ENCODE data around the gene EXOC3.

EXOC3 gene

DNA sequence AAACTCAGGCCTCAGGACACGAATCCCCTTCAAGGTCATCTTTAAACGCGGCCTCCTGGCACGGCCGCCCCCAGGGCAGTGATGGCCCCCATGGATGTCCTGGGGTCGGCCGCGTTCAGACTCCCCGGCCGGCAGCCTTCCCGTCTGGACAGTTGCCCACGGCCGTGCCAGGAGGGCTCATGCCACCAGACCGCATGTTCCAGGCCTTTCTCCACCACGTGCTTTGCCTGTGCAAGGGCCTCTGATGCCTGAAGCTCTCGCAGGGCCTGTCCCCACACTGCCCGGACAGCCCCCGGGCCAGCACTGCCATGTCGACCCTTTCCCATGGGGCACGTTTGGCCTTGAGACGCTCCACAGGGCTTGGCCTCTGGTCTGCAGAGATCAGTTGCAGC is 46.7 kb downstream of the EXOC3 start:
- DNase-seq = no peak

DNA sequence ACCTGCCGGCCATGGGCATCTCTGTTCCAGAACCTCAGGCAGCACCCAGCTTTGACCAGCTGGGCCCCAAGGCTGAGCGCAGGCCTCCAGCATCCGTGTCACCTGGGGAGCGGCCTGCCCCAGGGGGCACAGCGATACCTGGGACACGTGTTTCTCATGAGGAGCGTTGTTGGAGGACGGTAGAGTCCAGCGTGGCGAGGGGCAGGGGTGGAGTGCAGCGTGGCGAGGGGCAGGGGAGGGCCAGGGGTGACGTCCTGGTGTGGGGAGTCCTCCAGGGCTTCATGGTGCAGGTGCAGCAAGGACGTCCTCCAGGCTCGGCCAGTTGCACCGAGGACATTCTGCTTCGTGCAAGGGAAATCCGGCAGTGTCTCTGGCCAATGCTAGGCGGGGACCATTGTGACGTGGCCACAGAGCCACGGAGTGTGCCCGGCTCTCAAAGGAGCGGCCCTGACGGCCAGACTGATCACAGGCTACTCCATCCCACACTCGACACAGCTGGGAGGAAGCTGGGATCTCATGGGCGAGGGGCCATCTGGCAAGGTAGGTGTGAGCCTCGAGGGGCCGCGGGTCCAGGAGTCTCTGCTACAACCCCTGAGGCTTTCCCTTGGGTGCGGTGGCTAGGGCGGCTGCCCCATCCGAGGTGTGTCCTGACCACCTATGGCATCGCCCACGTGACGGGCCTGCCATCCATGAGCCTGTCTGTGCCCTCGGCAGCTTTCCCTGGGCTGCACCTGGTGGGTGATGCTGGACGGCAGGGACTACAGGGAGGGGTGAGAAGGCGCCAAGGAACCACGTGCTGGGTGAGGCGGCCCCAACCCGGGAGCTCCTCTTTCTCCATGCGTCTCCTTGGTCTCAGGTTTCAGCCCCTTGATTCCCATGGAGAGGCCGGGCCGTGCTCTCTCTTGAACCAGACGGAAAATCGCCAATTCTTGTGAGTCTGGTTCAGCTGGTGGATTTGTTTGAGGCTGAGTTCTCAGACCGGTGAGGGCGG is 47.4 kb downstream of the EXOC3 start:
- no peak for DNase-seq

DNA sequence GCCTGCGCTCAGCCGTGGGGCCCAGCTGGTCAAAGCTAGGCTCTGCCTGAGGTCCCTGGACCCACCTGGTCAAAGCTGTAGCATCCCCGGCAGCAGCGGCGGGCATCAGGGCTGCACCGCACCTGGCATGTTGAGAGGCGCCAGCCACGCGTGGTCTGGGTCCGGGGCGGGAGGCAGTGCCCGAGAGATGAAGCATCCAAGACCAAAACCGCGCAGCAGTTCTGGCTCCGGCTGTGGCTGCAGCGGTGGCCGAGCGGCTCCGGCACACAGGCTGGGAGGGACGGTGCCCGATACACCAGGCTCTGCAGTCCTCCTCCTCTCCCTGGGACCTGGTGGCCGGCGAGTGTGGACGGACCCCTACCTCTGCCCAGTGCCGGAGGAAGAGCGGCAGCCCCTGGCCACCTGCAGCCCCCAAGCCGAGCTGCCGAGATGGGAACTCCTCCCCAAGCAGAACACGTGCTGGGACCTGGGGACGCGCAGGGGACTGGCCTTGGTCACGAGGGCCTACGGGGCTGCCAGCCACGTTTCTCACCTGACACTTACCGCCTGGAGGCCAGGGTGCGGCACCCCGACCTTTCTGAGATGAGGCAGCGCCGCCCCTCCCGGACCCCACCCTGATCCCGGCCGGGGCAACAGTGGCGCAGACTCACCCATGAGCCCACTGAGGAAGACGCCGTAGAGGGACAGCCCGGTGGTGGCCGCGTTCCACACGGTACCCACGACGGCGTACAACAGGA is 48.3 kb downstream of the EXOC3 start:
- no peak for DNase-seq

DNA sequence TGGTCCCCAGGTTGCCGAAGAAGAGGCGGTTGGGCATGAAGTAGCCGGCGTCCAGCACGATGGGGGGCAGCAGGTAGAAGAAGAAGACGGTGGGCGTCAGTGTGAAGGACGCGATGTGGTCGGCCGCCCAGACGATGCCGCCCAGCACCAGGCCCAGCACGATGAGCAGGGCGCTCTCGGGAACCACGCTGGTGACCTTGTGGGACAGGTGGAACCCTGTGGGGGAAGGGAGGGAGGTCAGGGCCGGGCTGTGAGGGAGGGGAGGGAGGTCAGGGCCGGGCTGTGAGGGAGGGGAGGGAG is 48.8 kb downstream of the EXOC3 start:
- DNase-seq = no peak

DNA sequence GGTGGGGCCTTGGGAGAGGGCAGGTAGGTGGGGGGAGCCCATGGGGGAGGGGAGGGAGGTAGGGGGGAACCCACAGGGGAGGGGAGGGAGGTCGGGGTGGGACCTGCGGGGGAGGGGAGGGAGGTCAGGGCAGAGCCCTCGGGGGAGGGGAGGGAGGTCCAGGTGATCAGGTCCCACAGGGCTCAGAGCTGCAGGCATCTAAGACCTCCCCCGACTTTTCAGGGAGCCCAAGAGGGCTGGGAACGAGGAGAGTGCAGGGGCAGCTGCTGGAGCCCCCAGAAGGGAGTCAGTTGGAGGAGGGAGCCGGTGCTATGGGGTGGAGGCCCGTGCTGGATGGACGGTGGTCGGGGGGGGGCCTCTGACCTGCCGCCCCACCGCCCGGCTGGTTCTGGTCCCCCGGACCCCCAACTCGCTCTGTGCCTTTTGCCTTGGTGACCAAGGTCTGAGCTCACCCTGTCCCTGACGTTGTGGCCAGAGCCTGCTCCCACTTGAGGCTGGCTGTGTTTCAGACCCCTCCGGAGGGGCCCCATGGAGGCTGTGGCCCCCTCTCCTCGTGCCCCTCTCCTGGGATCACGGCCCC is 49.4 kb downstream of the EXOC3 start:
- DNase-seq = no peak

DNA sequence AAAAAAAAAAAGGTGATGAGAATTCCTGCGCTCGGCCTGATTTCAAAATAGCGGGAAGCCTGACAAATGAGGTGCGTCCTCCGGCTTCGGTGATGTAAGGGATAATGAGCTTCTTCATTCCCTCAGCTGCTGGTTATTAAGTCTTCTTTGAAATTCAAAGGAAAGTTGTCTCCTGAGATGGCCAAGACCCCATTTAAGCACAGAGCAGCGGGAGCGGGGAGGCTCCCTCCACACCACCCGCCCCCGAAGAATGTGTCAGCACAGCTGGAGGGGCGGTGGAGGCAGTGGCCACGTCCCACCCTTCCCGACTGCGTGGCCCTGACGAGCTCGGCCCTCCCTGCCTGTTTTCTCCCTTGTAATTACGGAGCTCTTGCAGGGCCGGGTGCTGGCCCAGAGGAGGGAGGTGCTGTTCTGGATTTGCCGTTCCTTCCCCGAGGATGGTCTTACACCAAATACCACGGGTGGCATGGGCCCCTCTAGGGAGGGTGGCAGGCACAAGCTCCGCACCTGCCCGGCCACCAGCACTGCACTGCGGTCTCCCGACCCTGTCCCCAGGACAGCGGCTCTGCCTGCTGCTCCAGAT is 50.2 kb downstream of the EXOC3 start:
- DNase-seq = peak; percentile 68

DNA sequence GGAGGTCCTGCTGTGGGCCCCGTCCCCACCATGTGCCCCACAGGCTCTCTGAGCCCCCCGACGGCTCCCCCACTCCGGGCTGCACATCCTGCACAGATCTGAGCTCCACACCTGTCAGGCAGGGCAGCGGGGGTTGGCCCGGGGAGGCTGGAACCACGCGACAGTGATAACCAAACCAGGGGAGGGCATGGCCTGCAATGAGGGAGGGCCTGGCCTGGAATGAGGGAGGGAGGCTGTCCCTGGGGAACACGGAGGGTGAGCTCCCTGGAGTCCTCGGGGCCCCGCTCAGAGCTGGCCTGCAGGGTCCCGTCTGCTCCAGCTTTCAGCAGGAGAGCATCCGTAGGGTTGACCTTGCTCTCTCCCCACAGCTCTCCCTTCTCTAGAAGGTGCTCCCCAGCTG is 50.8 kb downstream of the EXOC3 start:
- DNase-seq = no peak

DNA sequence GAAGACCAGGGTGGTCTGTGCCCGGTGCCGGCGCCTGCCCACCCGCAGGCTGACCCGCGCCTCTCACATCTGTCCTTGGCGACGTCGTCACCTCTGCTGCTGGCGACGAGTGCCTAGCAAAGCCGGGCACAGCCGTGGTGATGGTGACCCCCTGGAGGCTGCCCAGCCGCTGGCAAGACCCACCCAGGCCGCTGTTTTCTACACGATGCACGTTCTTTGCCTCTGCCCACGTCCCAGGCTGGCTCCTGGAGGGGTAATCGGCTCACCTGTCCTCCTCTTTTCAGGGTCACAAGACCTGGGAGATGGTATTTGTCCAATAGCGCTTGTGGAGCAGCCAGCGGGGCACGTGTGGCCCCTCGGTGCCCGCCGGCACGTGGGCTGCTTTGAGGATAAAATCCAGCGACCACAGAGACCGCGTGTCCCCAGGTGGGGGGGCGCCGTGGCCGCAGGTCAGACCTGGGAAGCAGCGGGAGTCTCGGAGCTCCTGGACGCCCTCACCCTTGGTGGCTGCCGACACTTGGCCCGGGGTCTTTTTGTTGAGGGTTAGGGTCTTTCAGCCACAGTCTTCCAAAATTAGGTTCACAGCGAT is 51.8 kb downstream of the EXOC3 start:
- no peak for DNase-seq

DNA sequence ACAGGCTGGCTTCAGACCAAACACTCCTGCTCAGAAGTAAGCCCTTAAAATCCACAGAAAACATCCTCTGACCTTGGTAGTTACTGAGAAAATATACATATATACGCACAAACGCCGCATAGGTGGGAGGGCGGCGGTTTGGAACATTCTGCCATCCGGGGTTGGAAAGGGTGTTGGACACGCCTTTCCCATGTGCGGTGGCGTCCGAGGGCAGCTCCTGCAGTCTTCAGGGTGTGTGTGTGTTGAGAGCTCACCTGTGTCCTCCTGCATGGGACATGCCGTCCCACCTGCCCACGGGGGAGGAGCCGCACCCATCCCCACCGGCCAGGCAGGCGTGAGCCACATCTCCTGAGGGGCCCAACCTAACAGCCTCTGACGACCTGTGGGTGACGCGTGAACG is 53.1 kb downstream of the EXOC3 start:
- no peak for DNase-seq

DNA sequence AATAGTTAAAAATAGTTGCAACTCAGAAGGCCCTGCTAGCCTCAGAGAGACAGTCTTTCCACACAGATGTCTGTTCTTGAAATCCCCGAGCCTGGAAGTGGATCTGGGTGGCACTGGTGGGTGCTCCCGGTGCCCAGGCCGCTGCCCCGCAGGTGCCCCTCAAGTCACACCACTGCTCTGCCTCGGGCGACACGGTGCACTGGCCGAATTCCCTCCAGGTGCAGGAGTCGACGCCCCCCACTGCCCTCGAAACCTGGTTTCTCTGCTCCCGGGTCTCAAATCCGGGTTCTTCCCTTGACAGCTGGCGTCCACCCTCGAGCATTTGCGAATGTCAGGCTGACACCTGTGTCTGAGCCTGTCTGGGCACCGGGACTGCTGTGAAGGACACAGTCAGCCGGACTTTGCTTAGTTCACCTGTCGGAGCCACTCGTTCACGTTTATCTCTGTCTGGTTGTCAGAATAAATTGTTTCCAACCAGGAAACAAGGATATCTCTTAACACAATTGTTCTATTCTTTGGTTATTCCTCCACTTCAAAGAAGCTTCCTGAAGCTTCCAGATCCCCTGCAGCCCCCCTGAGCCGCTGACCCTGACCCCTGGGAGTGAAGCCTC is 54.2 kb downstream of the EXOC3 start:
- DNase-seq = no peak

DNA sequence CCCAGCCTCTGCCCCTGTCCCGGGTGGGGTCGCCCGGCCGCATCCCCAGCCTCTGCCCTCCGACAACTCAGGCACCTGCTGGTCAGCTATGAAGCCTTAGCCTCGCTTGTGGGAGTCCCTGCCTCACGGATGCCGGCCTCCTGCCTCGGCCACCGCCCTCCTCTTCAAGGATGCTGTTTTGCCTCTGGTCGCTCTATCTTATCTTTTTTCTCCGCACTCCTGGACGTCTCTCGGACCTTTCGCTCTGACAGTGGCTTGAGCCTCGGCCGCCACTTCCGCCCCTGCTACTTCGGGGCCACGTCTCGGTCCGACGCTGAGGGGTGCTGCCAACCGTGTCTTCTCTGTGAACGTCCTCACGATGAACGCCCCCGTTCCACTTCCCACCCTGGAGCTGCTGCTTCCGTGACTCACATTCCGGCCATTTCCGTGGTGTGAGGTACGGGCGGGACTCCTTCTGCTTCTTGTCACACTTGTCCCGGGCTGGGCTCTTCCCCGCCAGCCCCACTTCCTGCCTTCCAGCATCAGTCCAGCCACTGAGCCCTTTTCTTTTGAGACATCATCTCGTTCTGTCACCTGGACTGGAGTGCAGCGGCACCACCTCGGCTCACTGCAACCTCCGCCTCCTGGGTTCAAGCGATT is 55.0 kb downstream of the EXOC3 start:
- no peak for DNase-seq

DNA sequence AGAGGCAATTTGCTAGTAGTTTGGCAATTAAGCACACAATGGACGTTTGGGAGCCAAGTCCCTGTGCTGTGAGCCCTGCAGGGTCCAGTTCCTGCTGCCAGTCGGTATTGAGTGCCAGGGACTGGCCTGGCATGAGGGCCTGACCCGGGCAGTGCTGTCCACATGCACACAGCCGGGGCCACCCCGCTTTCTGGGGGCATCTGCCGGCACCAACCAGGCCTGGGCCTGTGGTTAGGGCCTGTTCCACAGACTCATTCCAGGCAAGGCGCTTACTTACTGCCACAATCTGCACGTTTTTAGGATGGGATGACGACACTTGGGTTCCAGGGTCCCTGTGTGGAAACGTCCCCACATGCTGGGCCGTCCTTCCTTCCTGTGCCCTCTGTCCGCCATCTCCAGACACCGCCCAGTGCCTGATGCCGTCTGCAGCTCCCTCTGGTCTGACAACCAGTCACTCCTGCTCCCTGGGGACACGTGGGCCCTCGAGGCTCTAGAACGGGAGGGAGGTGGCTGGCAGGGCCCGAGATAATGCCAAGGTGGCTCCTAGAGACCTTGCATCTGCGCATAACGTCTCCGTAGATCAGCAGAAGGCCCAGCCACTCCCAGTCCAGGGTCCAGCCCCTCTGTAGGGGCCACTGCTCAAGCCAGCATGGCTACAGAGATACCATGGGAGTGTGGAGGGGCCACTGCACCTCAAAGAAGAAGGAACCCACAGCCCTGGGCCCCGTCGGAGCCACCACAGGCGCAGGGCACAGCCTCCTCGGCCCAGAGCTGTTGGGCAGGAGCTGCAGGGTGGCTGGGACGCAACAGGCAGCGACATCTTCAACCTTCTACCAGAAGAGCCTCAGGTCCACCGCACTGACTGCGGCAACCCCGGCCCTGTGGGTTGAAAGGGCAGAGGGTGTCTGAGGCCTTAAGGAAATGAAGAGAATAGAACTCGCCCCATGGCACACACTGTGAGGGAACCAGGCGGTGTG is 56.5 kb downstream of the EXOC3 start:
- DNase-seq = no peak

DNA sequence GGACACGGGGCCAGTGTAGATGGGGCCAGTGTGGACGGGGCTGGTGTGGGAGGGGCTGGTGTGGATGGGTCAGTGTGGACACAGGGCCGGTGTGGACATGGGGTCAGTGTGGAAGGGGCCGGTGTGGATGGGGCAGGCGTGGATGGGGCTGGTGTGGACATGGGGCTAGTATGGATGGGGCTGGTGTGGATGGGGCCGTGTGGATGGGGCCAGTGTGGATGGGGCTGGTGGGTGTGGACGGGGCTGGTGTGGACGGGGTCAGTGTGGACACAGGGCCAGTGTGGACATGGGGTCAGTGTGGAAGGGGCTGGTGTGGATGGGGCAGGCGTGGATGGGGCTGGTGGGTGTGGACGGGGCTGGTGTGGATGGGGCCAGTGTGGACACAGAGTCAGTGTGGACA is 57.5 kb downstream of the EXOC3 start:
- no peak for DNase-seq

DNA sequence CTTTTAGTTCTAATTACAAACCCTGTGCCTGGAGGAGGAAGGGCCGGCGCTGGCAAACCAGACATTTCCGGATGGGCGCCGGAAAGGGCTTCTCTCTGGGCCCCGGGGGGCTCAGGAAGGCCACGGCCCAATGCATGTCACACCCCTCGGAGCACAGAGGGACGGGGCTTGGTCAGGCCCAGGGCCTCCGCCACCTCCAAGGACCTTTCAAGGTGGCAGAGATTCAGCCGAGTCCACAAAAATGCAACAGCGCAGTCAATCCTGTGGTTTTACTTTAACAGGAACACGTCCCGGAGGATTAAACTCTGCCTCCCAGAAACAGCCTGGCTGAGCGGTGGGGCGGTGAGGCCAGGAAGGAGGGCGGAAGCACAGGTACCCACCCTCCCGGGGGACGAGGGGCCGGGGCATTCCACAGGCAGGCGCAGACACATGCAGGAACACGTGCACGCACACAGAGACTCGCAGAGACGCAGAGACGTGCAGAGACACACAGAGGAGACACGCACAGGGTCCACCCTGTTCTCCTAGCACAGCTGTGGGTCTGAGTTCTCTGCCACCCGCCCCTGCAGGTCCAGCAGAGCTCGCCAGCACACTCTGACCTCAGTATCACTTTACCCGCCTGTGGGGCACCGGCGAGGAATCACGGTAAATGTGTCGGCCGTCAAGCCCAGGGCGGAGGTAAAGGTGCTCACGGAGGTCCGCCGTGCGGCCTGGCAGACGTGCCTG is 58.3 kb downstream of the EXOC3 start:
- no peak for DNase-seq

DNA sequence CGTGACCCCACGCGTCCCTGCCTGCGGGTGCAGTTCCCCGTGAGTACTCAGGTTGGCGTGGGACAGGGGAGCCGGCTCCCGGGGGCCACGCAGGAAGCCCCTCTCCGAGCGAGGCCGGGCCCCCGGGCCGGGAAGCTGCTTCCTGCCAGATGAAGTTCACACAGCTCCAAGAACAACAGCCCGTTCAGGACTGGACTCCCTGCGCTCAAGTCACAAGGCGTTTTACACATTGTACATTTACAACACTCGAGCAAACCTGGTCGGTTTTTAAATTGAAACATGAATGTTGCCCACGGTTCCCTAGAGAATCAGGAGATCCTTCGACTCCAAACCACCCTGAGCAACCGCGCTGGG is 58.8 kb downstream of the EXOC3 start:
- DNase-seq = no peak

DNA sequence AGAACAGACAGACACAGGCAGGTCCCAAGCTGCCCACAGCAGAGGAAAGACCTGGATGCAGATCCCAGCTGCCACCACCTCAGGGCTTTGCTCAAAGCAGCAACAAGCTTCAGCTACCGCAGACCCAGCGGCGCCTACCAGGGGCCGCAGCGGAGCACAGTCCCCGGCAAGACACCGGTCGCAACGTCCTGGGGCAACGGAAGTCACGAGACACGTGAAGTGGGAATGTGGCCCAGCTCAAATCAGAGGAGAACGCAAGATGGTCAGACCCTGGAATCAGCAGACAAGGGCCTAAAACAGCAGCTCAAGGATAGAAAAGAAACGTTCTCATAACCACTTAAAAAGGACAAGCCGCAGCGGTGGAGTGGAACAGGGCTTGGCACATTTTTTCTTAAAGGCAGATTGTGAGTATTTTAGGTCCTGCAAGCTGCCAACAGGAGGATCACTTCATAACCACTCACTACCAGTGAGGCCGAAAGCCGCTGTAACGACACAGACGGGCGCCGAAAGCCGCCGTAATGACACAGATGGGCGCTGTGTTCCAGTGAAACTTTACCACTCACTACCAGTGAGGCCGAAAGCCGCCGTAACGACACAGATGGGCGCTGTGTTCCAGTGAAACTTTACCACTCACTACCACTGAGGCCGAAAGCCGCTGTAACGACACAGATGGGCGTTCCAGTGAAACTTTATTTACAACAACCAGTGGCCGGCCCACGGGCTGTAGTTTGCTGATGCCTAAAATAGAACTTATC is 59.5 kb downstream of the EXOC3 start:
- DNase-seq = no peak

DNA sequence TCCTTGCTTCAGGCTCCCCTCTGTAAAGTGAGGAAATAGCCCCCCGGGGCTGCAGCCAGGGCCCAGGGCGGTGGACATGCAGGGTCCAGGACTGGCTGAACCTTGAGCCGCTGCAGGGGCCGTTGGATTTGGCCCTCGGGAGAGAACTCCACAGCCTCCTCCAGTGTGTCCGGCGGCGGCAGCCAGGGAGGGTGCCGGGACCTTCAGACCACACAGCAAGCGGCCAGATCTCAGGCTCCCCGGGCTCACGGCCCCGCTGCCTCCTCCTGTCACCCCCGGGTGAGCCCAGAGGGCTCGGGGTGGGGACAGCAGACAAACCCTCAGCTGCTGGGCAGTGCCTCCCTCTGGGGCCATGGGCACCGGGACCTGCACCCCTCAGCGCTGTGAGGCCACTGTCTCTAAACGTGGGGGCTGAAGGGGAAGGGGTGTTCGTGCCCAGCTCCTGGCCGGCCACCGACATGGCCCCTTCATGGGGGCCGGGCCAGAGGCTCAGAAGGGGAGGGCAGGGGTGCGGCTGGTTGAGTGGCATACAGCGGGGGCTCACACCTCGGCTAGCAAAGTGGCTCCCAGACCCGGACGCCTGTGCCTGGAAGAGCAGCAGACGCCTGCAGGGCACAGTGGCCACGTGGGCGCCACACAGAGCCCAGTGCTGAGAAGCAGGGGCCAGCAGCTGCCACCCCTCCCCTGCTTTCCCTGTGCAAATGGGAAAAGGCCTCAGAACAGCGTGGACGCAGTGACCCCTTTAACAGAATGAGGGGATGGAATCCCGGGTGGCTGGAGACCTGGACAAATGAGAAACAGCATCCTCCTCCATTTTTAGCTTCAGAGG is 61.6 kb downstream of the EXOC3 start:
- DNase-seq = peak; percentile 48

DNA sequence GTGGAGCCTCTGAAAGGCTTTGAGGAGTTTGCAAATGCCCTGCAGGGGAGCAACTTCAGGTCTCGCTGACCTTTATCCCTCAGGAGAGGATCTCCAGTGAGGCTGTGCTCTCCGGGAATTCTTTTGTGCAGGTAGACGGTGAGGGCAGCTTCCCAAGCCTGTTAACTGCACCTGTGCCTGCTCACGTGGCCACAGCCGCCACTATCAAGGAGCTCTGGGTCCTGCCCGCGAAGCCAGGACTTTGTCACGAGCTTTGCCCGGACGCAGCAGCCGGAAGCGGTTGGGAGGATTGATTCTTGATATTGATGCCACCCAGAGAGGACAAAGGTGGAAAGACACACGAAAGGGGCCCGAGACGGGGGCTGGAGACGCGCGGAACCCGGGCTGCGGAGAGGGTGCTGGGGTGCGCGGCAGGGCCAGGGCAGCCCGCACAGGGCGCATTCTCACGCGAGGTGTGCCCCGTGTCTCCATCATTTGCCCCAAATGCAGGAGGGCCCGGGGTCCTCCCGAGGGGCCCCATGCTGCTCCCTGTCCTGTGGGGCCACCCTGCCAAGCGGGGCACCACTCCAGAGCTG is 63.1 kb downstream of the EXOC3 start:
- DNase-seq = no peak
